ENCODE measurements around the gene ANXA6. TPM values are rescaled to one million over a fixed set of nuclear protein-coding genes. Genes with fewer than 3 reads are reported as not detected.
"Not testable (repeated sequence)": the region's sequence is repeated elsewhere in the genome, so short reads cannot be mapped to it uniquely, and the experiment has no call there.

The ANXA6 gene
- total RNA-seq, 1 donor from 2014 or later = 245 TPM

DNA sequence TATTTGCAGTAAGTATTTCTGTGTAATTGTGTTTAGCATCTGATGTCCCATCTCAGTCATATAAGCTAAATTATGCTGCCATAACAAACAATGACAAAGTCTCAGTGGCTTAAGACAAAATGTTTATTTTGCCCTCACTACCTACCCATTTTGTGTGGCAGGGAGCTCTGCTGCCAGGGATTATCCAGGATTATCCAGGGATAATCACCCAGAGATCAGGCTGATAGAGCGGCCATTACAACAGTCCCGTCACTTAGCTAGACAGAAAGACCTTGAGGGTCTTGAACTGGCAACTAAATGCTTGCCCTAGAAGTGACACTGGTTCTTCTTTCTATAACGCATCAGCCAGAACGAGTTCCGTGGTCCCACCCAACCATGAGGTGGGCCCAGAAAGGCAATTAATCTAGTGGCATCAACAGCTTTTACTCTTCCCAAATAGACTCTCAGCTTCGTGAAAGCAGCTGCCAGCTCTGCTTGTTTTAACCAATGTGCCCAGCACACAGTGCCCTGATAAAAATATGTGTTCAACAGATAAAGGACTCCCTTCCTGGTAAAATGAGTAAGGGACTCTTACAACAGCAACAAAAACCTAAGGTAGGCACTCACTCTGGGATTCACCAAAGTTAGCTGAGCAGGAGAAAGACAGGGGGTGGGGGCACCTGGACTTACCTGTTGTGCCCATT, 43.5 kb upstream of the ANXA6 start:
- TF ChIP-seq, protein P1, sequence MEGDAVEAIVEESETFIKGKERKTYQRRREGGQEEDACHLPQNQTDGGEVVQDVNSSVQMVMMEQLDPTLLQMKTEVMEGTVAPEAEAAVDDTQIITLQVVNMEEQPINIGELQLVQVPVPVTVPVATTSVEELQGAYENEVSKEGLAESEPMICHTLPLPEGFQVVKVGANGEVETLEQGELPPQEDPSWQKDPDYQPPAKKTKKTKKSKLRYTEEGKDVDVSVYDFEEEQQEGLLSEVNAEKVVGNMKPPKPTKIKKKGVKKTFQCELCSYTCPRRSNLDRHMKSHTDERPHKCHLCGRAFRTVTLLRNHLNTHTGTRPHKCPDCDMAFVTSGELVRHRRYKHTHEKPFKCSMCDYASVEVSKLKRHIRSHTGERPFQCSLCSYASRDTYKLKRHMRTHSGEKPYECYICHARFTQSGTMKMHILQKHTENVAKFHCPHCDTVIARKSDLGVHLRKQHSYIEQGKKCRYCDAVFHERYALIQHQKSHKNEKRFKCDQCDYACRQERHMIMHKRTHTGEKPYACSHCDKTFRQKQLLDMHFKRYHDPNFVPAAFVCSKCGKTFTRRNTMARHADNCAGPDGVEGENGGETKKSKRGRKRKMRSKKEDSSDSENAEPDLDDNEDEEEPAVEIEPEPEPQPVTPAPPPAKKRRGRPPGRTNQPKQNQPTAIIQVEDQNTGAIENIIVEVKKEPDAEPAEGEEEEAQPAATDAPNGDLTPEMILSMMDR (IDR thresholded peaks at IDR 0.05) = no peak
- no peaks in the 10 kb centered on the region for H3K36me3 Mint-ChIP-seq (ENCODE audit: unreplicated experiment)
- H3K9me3 Mint-ChIP-seq (ENCODE audit: unreplicated experiment) = no peaks in the 10 kb centered on the region
- H3K27ac Mint-ChIP-seq (ENCODE audit: unreplicated experiment) = no peak overlapping the region
- no peaks in the 10 kb centered on the region for H3K4me1 Mint-ChIP-seq (ENCODE audit: unreplicated experiment)
- H3K27me3 Mint-ChIP-seq (ENCODE audit: unreplicated experiment) = peaks cover 20% of the 10 kb centered on the region
- no peak overlapping the region for H3K4me3 Mint-ChIP-seq (ENCODE audit: unreplicated experiment)
- peak; percentile 19 for DNase-seq (ENCODE audit: extremely low spot score, unreplicated experiment)

DNA sequence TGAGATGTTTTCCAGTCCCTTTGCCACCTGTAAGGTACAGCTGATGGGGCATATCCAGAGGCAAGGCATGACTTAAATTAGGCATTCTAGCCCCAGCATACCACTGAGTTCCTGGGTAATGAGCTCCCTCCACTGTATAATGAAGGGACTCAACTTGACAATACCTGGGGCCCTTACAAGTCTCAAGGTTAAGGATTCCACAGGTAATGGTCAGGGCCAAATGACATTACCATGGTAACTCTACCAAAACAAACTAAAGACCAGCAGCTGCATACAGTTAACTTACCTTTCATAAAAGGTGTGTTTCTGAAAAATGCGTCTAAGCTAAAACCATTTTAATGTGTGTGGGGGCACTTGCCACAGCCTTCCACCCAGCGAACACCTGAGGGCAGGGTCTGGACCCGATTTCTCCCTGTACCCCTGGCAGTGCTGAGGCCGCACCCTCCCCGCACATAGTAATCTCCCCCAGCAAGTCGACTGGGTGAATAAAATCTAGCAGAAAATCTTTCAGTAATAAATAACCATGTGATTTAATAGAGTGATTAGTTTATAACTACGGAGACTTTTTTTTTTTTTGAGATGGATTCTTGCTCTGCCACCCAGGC, 42.1 kb upstream of the ANXA6 start:
- H3K36me3 Mint-ChIP-seq (ENCODE audit: unreplicated experiment) = no peaks in the 10 kb centered on the region
- TF ChIP-seq, protein P1 (IDR thresholded peaks at IDR 0.05) = no peak
- no peak overlapping the region for H3K4me3 Mint-ChIP-seq (ENCODE audit: unreplicated experiment)
- no peak for DNase-seq (ENCODE audit: extremely low spot score, unreplicated experiment)
- no peaks in the 10 kb centered on the region for H3K4me1 Mint-ChIP-seq (ENCODE audit: unreplicated experiment)
- H3K27me3 Mint-ChIP-seq (ENCODE audit: unreplicated experiment) = peaks cover 21% of the 10 kb centered on the region
- no peaks in the 10 kb centered on the region for H3K9me3 Mint-ChIP-seq (ENCODE audit: unreplicated experiment)
- no peak overlapping the region for H3K27ac Mint-ChIP-seq (ENCODE audit: unreplicated experiment)

DNA sequence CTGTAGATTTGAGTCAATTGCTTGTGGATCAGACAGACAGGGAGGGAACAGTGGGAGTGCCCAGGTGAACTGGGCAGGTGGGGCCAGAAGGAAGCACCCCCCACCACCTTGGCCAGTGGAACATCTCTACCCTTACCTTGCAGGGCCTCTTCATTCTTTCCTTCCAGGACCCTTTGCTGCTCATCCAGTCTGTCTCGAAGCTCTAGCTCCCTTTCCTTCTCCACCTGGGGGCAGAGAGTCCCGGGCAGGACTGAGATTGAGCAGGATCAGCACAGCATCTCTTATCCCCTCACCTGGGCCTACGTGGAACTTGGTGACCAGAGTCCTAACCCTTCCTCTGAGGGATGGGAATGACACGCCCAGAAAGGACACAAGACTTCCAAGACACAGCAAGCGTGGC, 41.3 kb upstream of the ANXA6 start:
- TF ChIP-seq, protein P1 (IDR thresholded peaks at IDR 0.05) = no peak
- Mint-ChIP-seq H3K9me3 (ENCODE audit: unreplicated experiment) (no peaks in the 10 kb centered on the region), H3K27ac (ENCODE audit: unreplicated experiment) (no peak overlapping the region), H3K4me3 (ENCODE audit: unreplicated experiment) (no peak overlapping the region), H3K27me3 (ENCODE audit: unreplicated experiment) (peaks cover 21% of the 10 kb centered on the region), H3K36me3 (ENCODE audit: unreplicated experiment) (no peaks in the 10 kb centered on the region), H3K4me1 (ENCODE audit: unreplicated experiment) (no peaks in the 10 kb centered on the region)
- no peak for DNase-seq (ENCODE audit: extremely low spot score, unreplicated experiment)

DNA sequence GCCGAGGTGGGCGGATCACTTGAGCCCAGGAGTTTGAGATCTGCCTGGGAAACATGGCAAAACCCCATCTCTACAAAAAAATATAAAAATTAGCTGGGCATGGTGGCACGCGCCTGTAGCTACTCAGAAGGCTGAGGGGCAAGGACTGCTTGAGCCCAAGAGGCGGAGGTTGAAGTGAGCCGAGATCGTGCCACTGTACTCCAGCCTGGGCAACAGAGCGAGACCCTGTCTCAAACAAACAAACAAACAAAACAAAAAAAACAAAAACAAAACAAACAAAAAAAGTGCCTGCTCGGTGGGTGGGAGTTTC, 39.7 kb upstream of the ANXA6 start:
- not testable (repeated sequence) for DNase-seq (ENCODE audit: extremely low spot score, unreplicated experiment); H3K27ac Mint-ChIP-seq (ENCODE audit: unreplicated experiment); H3K36me3 Mint-ChIP-seq (ENCODE audit: unreplicated experiment); H3K4me3 Mint-ChIP-seq (ENCODE audit: unreplicated experiment); H3K9me3 Mint-ChIP-seq (ENCODE audit: unreplicated experiment); H3K4me1 Mint-ChIP-seq (ENCODE audit: unreplicated experiment)
- H3K27me3 Mint-ChIP-seq (ENCODE audit: unreplicated experiment) = peaks cover 26% of the 10 kb centered on the region

DNA sequence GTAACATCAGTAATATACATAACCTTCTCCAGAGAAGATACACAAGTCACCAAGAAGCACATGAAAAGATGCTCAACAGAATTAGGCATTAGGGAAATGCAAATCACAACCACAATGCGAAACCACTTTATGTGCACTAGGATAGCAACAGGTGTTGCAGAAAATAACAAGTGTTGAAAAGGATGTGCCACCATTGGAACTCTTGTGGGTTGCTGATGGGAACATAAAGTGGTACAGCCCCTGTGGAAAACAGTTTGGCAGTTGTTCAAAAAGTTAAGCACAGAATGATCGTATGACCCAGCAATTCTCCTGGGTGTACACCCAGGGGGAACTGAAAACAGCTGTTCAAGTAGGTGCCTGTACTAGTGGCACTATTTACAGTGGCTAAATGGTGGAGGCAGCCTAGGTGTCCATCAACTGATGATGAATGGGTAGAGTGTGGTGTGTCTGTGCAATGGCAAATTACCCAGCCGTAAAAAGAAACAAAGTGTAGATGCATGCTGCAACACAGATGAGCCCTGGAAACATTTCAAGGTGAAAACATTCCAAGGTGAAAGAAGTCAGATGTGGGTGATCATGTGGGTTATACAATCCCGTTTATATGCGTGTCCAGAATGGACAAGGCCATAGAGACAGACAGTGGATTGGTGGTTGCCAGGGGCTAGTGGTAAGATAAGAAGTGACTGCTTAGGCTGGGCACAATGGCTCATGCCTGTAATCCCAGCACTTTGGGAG, 39.1 kb upstream of the ANXA6 start:
- no peaks in the 10 kb centered on the region for H3K4me1 Mint-ChIP-seq (ENCODE audit: unreplicated experiment)
- no peak overlapping the region for H3K27ac Mint-ChIP-seq (ENCODE audit: unreplicated experiment)

More for the DNA sequence above, 39.1 kb upstream of the ANXA6 start:
- H3K9me3 Mint-ChIP-seq (ENCODE audit: unreplicated experiment) = no peaks in the 10 kb centered on the region
- DNase-seq (ENCODE audit: extremely low spot score, unreplicated experiment) = peak; percentile 46
- peaks cover 26% of the 10 kb centered on the region for H3K27me3 Mint-ChIP-seq (ENCODE audit: unreplicated experiment)
- TF ChIP-seq, protein P1 (IDR thresholded peaks at IDR 0.05) = no peak
- H3K4me3 Mint-ChIP-seq (ENCODE audit: unreplicated experiment) = no peak overlapping the region
- no peaks in the 10 kb centered on the region for H3K36me3 Mint-ChIP-seq (ENCODE audit: unreplicated experiment)

Data from osteocyte (in vitro differentiated cells).